ENCODE data around the gene SENP6.

The SENP6 gene

GRCh38 chr6:75752365-75752764, 150.7 kb downstream of the SENP6 start:
- no CpG with 5 or more reads among the region's 3 CpGs for WGBS (ENCODE audit: extremely low coverage, insufficient coverage, low lambda C conversion rate)
- Histone ChIP-seq H3K79me1 (ENCODE audit: low read length) (no peaks in the 10 kb centered on the region), H3K4me2 (ENCODE audit: low read length) (no peak overlapping the region), H3K9ac (ENCODE audit: low read length) (no peak overlapping the region), H3K36me3 (ENCODE audit: control insufficient read depth, insufficient read depth, low read length) (no peaks in the 10 kb centered on the region), H3K18ac (ENCODE audit: low read length) (no peak overlapping the region), H4K8ac (ENCODE audit: low read depth, low read length) (no peak overlapping the region), H3K27ac (ENCODE audit: low read depth, low read length) (no peak overlapping the region), H2BK5ac (ENCODE audit: low read length) (no peak overlapping the region), H4K5ac (ENCODE audit: low read length) (no peak overlapping the region), H3K79me2 (ENCODE audit: control insufficient read depth, insufficient read depth, low read length) (no peaks in the 10 kb centered on the region), H3K4me1 (ENCODE audit: control insufficient read depth, low read depth, low read length) (no peaks in the 10 kb centered on the region), H2AK5ac (ENCODE audit: low read length) (no peak overlapping the region), H3K4ac (ENCODE audit: low read depth, low read length) (no peak overlapping the region), H3K56ac (ENCODE audit: low read length) (no peak overlapping the region), H3K23ac (ENCODE audit: low read length) (no peak overlapping the region), H3K4me3 (ENCODE audit: low read length) (no peak overlapping the region), H2BK15ac (replicated peaks; ENCODE audit: low read depth) (no peak overlapping the region), H2BK120ac (ENCODE audit: low read depth, low read length) (no peak overlapping the region), H3K27me3 (ENCODE audit: insufficient read depth, low read length, poor library complexity) (no peaks in the 10 kb centered on the region)
- no peak for DNase-seq

GRCh38 chr6:75755704-75756103, 154.0 kb downstream of the SENP6 start:
- WGBS (ENCODE audit: extremely low coverage, insufficient coverage, low lambda C conversion rate), result no CpG with 5 or more reads among the region's 5 CpGs

GRCh38 chr6:75757295-75757694, 155.6 kb downstream of the SENP6 start:
- H3K27ac ChIP-seq (ENCODE audit: low read depth, low read length), result no peak overlapping the region
- no peak overlapping the region for H2BK5ac ChIP-seq (ENCODE audit: low read length)
- H3K4me2 ChIP-seq (ENCODE audit: low read length), result no peak overlapping the region
- H2BK15ac ChIP-seq (replicated peaks; ENCODE audit: low read depth), result no peak overlapping the region
- no peak overlapping the region for H4K8ac ChIP-seq (ENCODE audit: low read depth, low read length)
- no peak overlapping the region for H4K5ac ChIP-seq (ENCODE audit: low read length)
- H3K79me2 ChIP-seq (ENCODE audit: control insufficient read depth, insufficient read depth, low read length), result no peaks in the 10 kb centered on the region
- no peaks in the 10 kb centered on the region for H3K27me3 ChIP-seq (ENCODE audit: insufficient read depth, low read length, poor library complexity)
- H3K4ac ChIP-seq (ENCODE audit: low read depth, low read length), result no peak overlapping the region
- H3K9ac ChIP-seq (ENCODE audit: low read length), result no peak overlapping the region
- no peaks in the 10 kb centered on the region for H3K36me3 ChIP-seq (ENCODE audit: control insufficient read depth, insufficient read depth, low read length)
- no peak overlapping the region for H3K23ac ChIP-seq (ENCODE audit: low read length)
- no CpG with 5 or more reads among the region's 3 CpGs for WGBS (ENCODE audit: extremely low coverage, insufficient coverage, low lambda C conversion rate)
- no peak overlapping the region for H3K18ac ChIP-seq (ENCODE audit: low read length)
- H2BK120ac ChIP-seq (ENCODE audit: low read depth, low read length), result no peak overlapping the region
- no peak overlapping the region for H3K56ac ChIP-seq (ENCODE audit: low read length)
- DNase-seq, result no peak
- no peaks in the 10 kb centered on the region for H3K4me1 ChIP-seq (ENCODE audit: control insufficient read depth, low read depth, low read length)
- H2AK5ac ChIP-seq (ENCODE audit: low read length), result no peak overlapping the region
- no peaks in the 10 kb centered on the region for H3K79me1 ChIP-seq (ENCODE audit: low read length)
- H3K4me3 ChIP-seq (ENCODE audit: low read length), result no peak overlapping the region

More at GRCh38 chr6:75755704-75756103, 154.0 kb downstream of the SENP6 start:
- no peak overlapping the region for H3K56ac ChIP-seq (ENCODE audit: low read length)
- H3K4me3 ChIP-seq (ENCODE audit: low read length), result no peak overlapping the region
- H4K5ac ChIP-seq (ENCODE audit: low read length), result no peak overlapping the region
- no peak overlapping the region for H3K23ac ChIP-seq (ENCODE audit: low read length)
- H2AK5ac ChIP-seq (ENCODE audit: low read length), result no peak overlapping the region
- no peak overlapping the region for H3K9ac ChIP-seq (ENCODE audit: low read length)
- H3K27ac ChIP-seq (ENCODE audit: low read depth, low read length), result no peak overlapping the region
- no peak overlapping the region for H2BK15ac ChIP-seq (replicated peaks; ENCODE audit: low read depth)
- DNase-seq, result no peak
- no peaks in the 10 kb centered on the region for H3K79me2 ChIP-seq (ENCODE audit: control insufficient read depth, insufficient read depth, low read length)
- H3K4me1 ChIP-seq (ENCODE audit: control insufficient read depth, low read depth, low read length), result no peaks in the 10 kb centered on the region
- no peak overlapping the region for H2BK5ac ChIP-seq (ENCODE audit: low read length)
- H3K18ac ChIP-seq (ENCODE audit: low read length), result no peak overlapping the region
- H3K4me2 ChIP-seq (ENCODE audit: low read length), result no peak overlapping the region
- no peaks in the 10 kb centered on the region for H3K36me3 ChIP-seq (ENCODE audit: control insufficient read depth, insufficient read depth, low read length)
- no peak overlapping the region for H2BK120ac ChIP-seq (ENCODE audit: low read depth, low read length)
- H3K79me1 ChIP-seq (ENCODE audit: low read length), result no peaks in the 10 kb centered on the region
- no peak overlapping the region for H3K4ac ChIP-seq (ENCODE audit: low read depth, low read length)
- H3K27me3 ChIP-seq (ENCODE audit: insufficient read depth, low read length, poor library complexity), result no peaks in the 10 kb centered on the region
- H4K8ac ChIP-seq (ENCODE audit: low read depth, low read length), result no peak overlapping the region

GRCh38 chr6:75758061-75758460, 156.4 kb downstream of the SENP6 start:
- H3K36me3 ChIP-seq (ENCODE audit: control insufficient read depth, insufficient read depth, low read length), result no peaks in the 10 kb centered on the region
- no peaks in the 10 kb centered on the region for H3K79me1 ChIP-seq (ENCODE audit: low read length)
- H3K18ac ChIP-seq (ENCODE audit: low read length), result no peak overlapping the region
- H3K4me2 ChIP-seq (ENCODE audit: low read length), result no peak overlapping the region
- no peak overlapping the region for H3K4me3 ChIP-seq (ENCODE audit: low read length)
- H3K4me1 ChIP-seq (ENCODE audit: control insufficient read depth, low read depth, low read length), result no peaks in the 10 kb centered on the region
- no CpG with 5 or more reads among the region's 5 CpGs for WGBS (ENCODE audit: extremely low coverage, insufficient coverage, low lambda C conversion rate)
- H3K4ac ChIP-seq (ENCODE audit: low read depth, low read length), result no peak overlapping the region
- no peak overlapping the region for H2BK15ac ChIP-seq (replicated peaks; ENCODE audit: low read depth)
- no peaks in the 10 kb centered on the region for H3K27me3 ChIP-seq (ENCODE audit: insufficient read depth, low read length, poor library complexity)
- H2BK5ac ChIP-seq (ENCODE audit: low read length), result no peak overlapping the region
- H3K56ac ChIP-seq (ENCODE audit: low read length), result no peak overlapping the region
- no peak overlapping the region for H2BK120ac ChIP-seq (ENCODE audit: low read depth, low read length)
- H3K27ac ChIP-seq (ENCODE audit: low read depth, low read length), result no peak overlapping the region
- H4K8ac ChIP-seq (ENCODE audit: low read depth, low read length), result no peak overlapping the region
- no peak overlapping the region for H3K23ac ChIP-seq (ENCODE audit: low read length)
- H3K79me2 ChIP-seq (ENCODE audit: control insufficient read depth, insufficient read depth, low read length), result no peaks in the 10 kb centered on the region
- DNase-seq, result no peak
- no peak overlapping the region for H4K5ac ChIP-seq (ENCODE audit: low read length)
- no peak overlapping the region for H2AK5ac ChIP-seq (ENCODE audit: low read length)
- no peak overlapping the region for H3K9ac ChIP-seq (ENCODE audit: low read length)

- no peak overlapping the region for H4K8ac ChIP-seq (ENCODE audit: low read depth, low read length)
- H3K18ac ChIP-seq (ENCODE audit: low read length), result no peak overlapping the region
- H3K27ac ChIP-seq (ENCODE audit: low read depth, low read length), result no peak overlapping the region
Observed at GRCh38 chr6:75759207-75759606, 157.5 kb downstream of the SENP6 start.

GRCh38 chr6:75760320-75760719, 158.6 kb downstream of the SENP6 start:
- no peaks in the 10 kb centered on the region for H3K79me1 ChIP-seq (ENCODE audit: low read length)
- no peak overlapping the region for H2BK120ac ChIP-seq (ENCODE audit: low read depth, low read length)
- H2BK15ac ChIP-seq (replicated peaks; ENCODE audit: low read depth), result no peak overlapping the region
- no peak overlapping the region for H3K4ac ChIP-seq (ENCODE audit: low read depth, low read length)
- no peak overlapping the region for H3K18ac ChIP-seq (ENCODE audit: low read length)
- no peaks in the 10 kb centered on the region for H3K27me3 ChIP-seq (ENCODE audit: insufficient read depth, low read length, poor library complexity)
- no CpG with 5 or more reads among the region's 1 CpG for WGBS (ENCODE audit: extremely low coverage, insufficient coverage, low lambda C conversion rate)
- DNase-seq, result no peak
- H3K79me2 ChIP-seq (ENCODE audit: control insufficient read depth, insufficient read depth, low read length), result no peaks in the 10 kb centered on the region
- H3K36me3 ChIP-seq (ENCODE audit: control insufficient read depth, insufficient read depth, low read length), result no peaks in the 10 kb centered on the region
- no peak overlapping the region for H3K9ac ChIP-seq (ENCODE audit: low read length)
- no peak overlapping the region for H2AK5ac ChIP-seq (ENCODE audit: low read length)
- no peak overlapping the region for H3K23ac ChIP-seq (ENCODE audit: low read length)
- no peak overlapping the region for H3K4me2 ChIP-seq (ENCODE audit: low read length)
- no peak overlapping the region for H3K4me3 ChIP-seq (ENCODE audit: low read length)
- no peak overlapping the region for H2BK5ac ChIP-seq (ENCODE audit: low read length)
- H4K5ac ChIP-seq (ENCODE audit: low read length), result no peak overlapping the region
- no peak overlapping the region for H3K27ac ChIP-seq (ENCODE audit: low read depth, low read length)
- H3K56ac ChIP-seq (ENCODE audit: low read length), result no peak overlapping the region
- no peak overlapping the region for H4K8ac ChIP-seq (ENCODE audit: low read depth, low read length)
- H3K4me1 ChIP-seq (ENCODE audit: control insufficient read depth, low read depth, low read length), result no peaks in the 10 kb centered on the region

More at GRCh38 chr6:75759207-75759606, 157.5 kb downstream of the SENP6 start:
- Histone ChIP-seq H3K4me1 (ENCODE audit: control insufficient read depth, low read depth, low read length) (no peaks in the 10 kb centered on the region), H3K79me2 (ENCODE audit: control insufficient read depth, insufficient read depth, low read length) (no peaks in the 10 kb centered on the region), H2AK5ac (ENCODE audit: low read length) (no peak overlapping the region), H3K36me3 (ENCODE audit: control insufficient read depth, insufficient read depth, low read length) (no peaks in the 10 kb centered on the region), H3K4me2 (ENCODE audit: low read length) (no peak overlapping the region), H2BK15ac (replicated peaks; ENCODE audit: low read depth) (no peak overlapping the region), H3K4ac (ENCODE audit: low read depth, low read length) (no peak overlapping the region), H3K79me1 (ENCODE audit: low read length) (no peaks in the 10 kb centered on the region), H2BK5ac (ENCODE audit: low read length) (no peak overlapping the region), H3K9ac (ENCODE audit: low read length) (no peak overlapping the region), H4K5ac (ENCODE audit: low read length) (no peak overlapping the region), H3K4me3 (ENCODE audit: low read length) (no peak overlapping the region), H2BK120ac (ENCODE audit: low read depth, low read length) (no peak overlapping the region), H3K23ac (ENCODE audit: low read length) (no peak overlapping the region), H3K56ac (ENCODE audit: low read length) (no peak overlapping the region), H3K27me3 (ENCODE audit: insufficient read depth, low read length, poor library complexity) (no peaks in the 10 kb centered on the region)
- no CpG with 5 or more reads among the region's 5 CpGs for WGBS (ENCODE audit: extremely low coverage, insufficient coverage, low lambda C conversion rate)
- DNase-seq, result peak; percentile 3

All from mesendoderm (in vitro differentiated cells).